Left ventricle myocardium inferior (tissue), 1 donor: ENCODE results near the gene BCL2L13. TPM values are rescaled to one million over a fixed set of nuclear protein-coding genes. Genes with fewer than 3 reads are reported as not detected.
A peak's percentile ranks its signal among the peaks of the same experiment; 100 is the strongest.

Experiments used
- DNase-seq: peaks from one replicate; pipeline ENCODE4 v3.0.0-alpha.2; 2020
- H3K27ac ChIP-seq: fragments of 200-600 bp; replicated peaks from 2 replicates; pipeline ENCODE4 v1.8.0; 2021
- H3K27me3 ChIP-seq: fragments of 200-600 bp; 2 replicates; pipeline ENCODE4 v1.8.0; 2021; ENCODE audit warnings: low read depth
- H3K36me3 ChIP-seq: fragments of 200-600 bp; 2 replicates; pipeline ENCODE4 v1.8.0; 2021
- H3K4me1 ChIP-seq: fragments of 200-600 bp; 2 replicates; pipeline ENCODE4 v1.8.0; 2021
- H3K4me3 ChIP-seq: fragments of 200-600 bp; 2 replicates; pipeline ENCODE4 v1.8.0; 2021; ENCODE audit warnings: mild to moderate bottlenecking, moderate library complexity
- H3K9me3 ChIP-seq: fragments of 200-600 bp; replicated peaks from 2 replicates; pipeline ENCODE4 v1.8.0; 2021
- CTCF ChIP-seq: fragments of 200-600 bp; IDR thresholded peaks from 2 replicates; pipeline ENCODE4 v1.8.0; 2021; ENCODE audit warnings: antibody characterized with exemption, mild to moderate bottlenecking, borderline replicate concordance
- intact Hi-C: fragments of 100-400 bp; cut with micrococcal nuclease; formaldehyde crosslinking; loops from one replicate; pipeline ENCODE4 v1.11.0; 2022
- total RNA-seq: library from RNA; stranded (reverse); fragmentation: NEBNext Ultra II Directional; extraction: Animal tissue kit (Norgen Biotek cat#: 25700); gene quantifications from one replicate; pipeline ENCODE4 v1.2.1, GENCODE V29; 2021
- donor health status: DM: no; HTN: yes; CAD: no; lungs with severe emphysema.

The BCL2L13 gene
- total RNA-seq, 1 donor from 2014 or later, result 111 TPM

DNA sequence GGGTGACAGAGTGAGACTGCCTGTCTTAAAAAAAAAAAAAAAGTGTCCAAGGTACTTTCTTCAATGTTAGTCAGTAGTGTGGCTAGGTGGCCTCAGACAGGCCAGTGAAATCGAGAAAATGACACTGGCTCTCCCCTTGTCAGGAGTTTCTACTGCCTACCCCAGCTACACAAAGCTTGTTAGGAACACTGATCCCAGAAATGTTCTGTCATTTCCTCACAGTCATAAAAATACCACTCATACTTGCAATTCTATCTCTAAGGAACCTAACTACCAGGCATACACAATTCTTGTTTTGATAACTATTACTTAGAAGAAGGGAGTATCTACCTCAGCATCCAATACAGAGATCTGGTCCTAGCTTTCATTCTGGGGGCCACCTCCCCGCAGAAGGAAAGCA is 41.3 kb upstream of the BCL2L13 start:
- DNase-seq, result no peak
- H3K9me3 ChIP-seq, result no peaks in the 10 kb centered on the region
- peaks cover 3% of the 10 kb centered on the region for H3K4me1 ChIP-seq
- intact Hi-C loops, result no loop called here
- no peak overlapping the region for H3K4me3 ChIP-seq
- no peaks in the 10 kb centered on the region for H3K27me3 ChIP-seq
- H3K36me3 ChIP-seq, result peaks cover 88% of the 10 kb centered on the region
- TF ChIP-seq CTCF, result no peak
- no peak overlapping the region for H3K27ac ChIP-seq

DNA sequence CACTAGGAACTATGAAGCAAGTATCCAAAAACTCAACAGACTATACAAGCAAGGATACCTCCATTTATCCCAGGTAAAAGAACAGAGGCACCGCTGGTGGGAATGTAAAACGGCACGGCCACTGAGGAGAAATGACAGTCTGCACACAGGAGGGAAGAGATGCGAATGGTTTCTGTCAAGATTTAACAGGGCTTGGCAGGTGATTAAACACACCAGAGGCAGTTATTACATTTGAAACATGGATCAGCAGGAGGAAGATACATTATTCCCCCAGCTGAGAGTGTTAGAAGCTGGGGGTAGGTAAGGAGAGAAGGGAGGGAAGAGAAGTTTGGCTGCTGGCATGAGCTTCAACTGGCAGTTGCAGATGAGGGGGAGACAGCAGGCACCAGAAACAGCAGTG is 40.2 kb upstream of the BCL2L13 start:
- no peak overlapping the region for H3K27ac ChIP-seq
- H3K9me3 ChIP-seq, result no peaks in the 10 kb centered on the region
- intact Hi-C loops, result no loop called here
- no peak overlapping the region for H3K4me3 ChIP-seq
- no peak for DNase-seq
- H3K36me3 ChIP-seq, result peaks cover 84% of the 10 kb centered on the region
- no peaks in the 10 kb centered on the region for H3K27me3 ChIP-seq
- no peak for TF ChIP-seq CTCF
- H3K4me1 ChIP-seq, result peaks cover 1% of the 10 kb centered on the region

GRCh38 chr22:17601031-17601430 is 37.5 kb upstream of the BCL2L13 start:
- H3K9me3 ChIP-seq, result no peaks in the 10 kb centered on the region
- H3K36me3 ChIP-seq, result peaks cover 57% of the 10 kb centered on the region
- TF ChIP-seq CTCF, result no peak
- no peak overlapping the region for H3K27ac ChIP-seq
- H3K27me3 ChIP-seq, result no peaks in the 10 kb centered on the region
- no peak for DNase-seq
- no peak overlapping the region for H3K4me3 ChIP-seq
- intact Hi-C loops, result no loop called here
- peaks cover 5% of the 10 kb centered on the region for H3K4me1 ChIP-seq

DNA sequence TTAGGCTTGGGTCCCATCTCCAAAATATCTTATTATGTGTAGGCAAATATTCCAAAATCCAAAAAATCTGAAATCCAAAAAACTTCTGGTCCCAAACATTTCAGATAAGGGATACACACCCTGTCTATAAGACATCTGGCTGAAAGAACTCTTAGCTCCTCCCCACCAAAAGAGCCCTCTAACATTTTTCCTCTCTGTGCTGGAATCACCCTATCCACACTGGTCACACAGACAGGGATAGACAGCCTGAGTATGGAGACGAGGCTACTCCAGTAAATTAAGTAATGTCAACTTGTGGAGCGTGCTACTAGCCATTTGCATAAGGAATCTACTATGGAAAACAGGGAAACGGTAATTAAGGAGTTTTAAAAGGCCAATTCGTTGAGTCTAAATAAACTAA is 34.9 kb upstream of the BCL2L13 start:
- no peaks in the 10 kb centered on the region for H3K27me3 ChIP-seq
- peaks cover 29% of the 10 kb centered on the region for H3K4me1 ChIP-seq
- no peaks in the 10 kb centered on the region for H3K9me3 ChIP-seq
- H3K27ac ChIP-seq, result no peak overlapping the region
- no peak for TF ChIP-seq CTCF
- DNase-seq, result no peak
- intact Hi-C loops, result no loop called here
- H3K4me3 ChIP-seq, result no peak overlapping the region
- peaks cover 42% of the 10 kb centered on the region for H3K36me3 ChIP-seq

DNA sequence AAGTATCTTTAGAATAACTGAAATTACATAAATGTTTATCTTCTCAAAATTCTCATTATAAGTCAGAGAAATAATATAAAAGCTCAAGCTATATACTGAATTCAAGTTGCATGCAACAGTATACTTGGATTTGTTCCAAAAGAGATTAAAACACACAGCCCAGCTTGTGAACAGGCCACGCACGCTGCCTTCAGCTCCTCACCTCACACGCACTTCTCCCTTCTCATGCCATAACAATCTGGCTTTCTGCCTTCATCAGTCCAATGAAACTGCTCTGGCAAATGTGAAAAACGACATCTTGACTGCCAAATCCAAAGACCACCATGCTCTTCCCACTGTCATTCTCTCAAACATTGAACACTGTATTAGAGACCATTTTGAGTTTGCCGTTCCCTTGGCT is 32.1 kb upstream of the BCL2L13 start:
- no peaks in the 10 kb centered on the region for H3K27me3 ChIP-seq
- H3K4me3 ChIP-seq, result no peak overlapping the region
- intact Hi-C loops, result no loop called here
- peak overlapping the region; percentile 67 for H3K27ac ChIP-seq
- DNase-seq, result no peak
- H3K4me1 ChIP-seq, result peaks cover 42% of the 10 kb centered on the region
- H3K9me3 ChIP-seq, result no peaks in the 10 kb centered on the region
- TF ChIP-seq CTCF, result no peak
- H3K36me3 ChIP-seq, result peaks cover 28% of the 10 kb centered on the region
